Esophagus squamous epithelium (tissue), 5 donors: Measurements from ENCODE around the gene EEIG2. TPM values are rescaled to one million over a fixed set of nuclear protein-coding genes. Genes with fewer than 3 reads are reported as not detected.

Source experiments
- DNase-seq: peaks from one replicate; lab custom pipeline; 2025; lab: John Stamatoyannopoulos, UW
- H3K27ac ChIP-seq, 4 donors: fragments of 200-600 bp; sonication (generic); one replicate each; pipeline ENCODE4 v1.5.1; 2016 to 2019; ENCODE audit warnings: mild to moderate bottlenecking in 1 of 4
- H3K27me3 ChIP-seq, 4 donors: fragments of 200-600 bp; sonication (generic); 1 replicate in 3 of 4; 2 replicates in 1 of 4; pipeline versions ENCODE4 v1.5.1 to v1.6.0; 2017 to 2021; ENCODE audit warnings: antibody characterized with exemption in 1 of 4
- H3K36me3 ChIP-seq, 3 donors: fragments of 200-600 bp; sonication (generic); one replicate each; pipeline ENCODE4 v1.5.1; 2016 to 2019
- H3K4me1 ChIP-seq, 3 donors: fragments of 200-600 bp; sonication (generic); one replicate each; pipeline ENCODE4 v1.5.1; 2017 to 2019
- H3K4me3 ChIP-seq, 4 donors: fragments of 200-600 bp; sonication (generic); 1 replicate in 3 of 4; 2 replicates in 1 of 4; pipeline ENCODE4 v1.5.1; 2016 to 2019; ENCODE audit warnings: mild to moderate bottlenecking in 2 of 4, moderate library complexity in 1 of 4
- H3K9me3 ChIP-seq, 3 donors: fragments of 200-600 bp; sonication (generic); one replicate each; pipeline ENCODE4 v1.5.1; 2016 to 2019
- CTCF ChIP-seq, 6 experiments: fragments of 450-650 bp in 4 of 6; fragments of 200-600 bp in 2 of 6; sonication (generic) in 2 of 6; IDR thresholded peaks; one replicate each; pipeline ENCODE4 v1.5.1; 2016 to 2019; ENCODE audit warnings: antibody characterized with exemption in 6 of 6, mild to moderate bottlenecking in 4 of 6, moderate library complexity in 4 of 6
- POLR2A ChIP-seq, 4 donors: fragments of 450-650 bp; IDR thresholded peaks; one replicate each; pipeline ENCODE4 v1.6.1; 2017; ENCODE audit warnings: antibody characterized with exemption in 4 of 4, mild to moderate bottlenecking in 4 of 4, moderate library complexity in 3 of 4
- WGBS, 2 donors: methylation state at CpG; one replicate each; pipeline ENCODE4 v1.1.5; 2018; 5-methylcytosine and 5-hydroxymethylcytosine counted together
- intact Hi-C: fragments of 100-400 bp; cut with DNase I; formaldehyde crosslinking; loops from one replicate; pipeline ENCODE4 v1.15.0; 2022
- total RNA-seq, 4 donors: library from RNA; depleted of rRNA; stranded (reverse); fragments of >200 nt; gene quantifications; one replicate each; pipeline ENCODE4 v1.1.0, GENCODE V29; 2016
- donor health status: DM: yes; HTN: yes; CAD: no.

Gene EEIG2
- total RNA-seq, 4 donors from 2014 or later, result 3.9 to 9.7 (median 5.7) TPM

GRCh38 chr1:108551137-108551862 lies 8.6 kb upstream of the EEIG2 start:
- TF ChIP-seq POLR2A (IDR thresholded peaks at IDR 0.05), result no peak
- TF ChIP-seq CTCF (IDR thresholded peaks at IDR 0.05), result no peak
- Histone ChIP-seq H3K4me1 (no peaks in the 10 kb centered on the region), H3K4me3 (no peak overlapping the region), H3K36me3 (no peaks in the 10 kb centered on the region), H3K27me3 (peaks cover 0 to 11% (median 0%) of the 10 kb centered on the region in 4 donors), H3K9me3 (no peaks in the 10 kb centered on the region), H3K27ac (no peak overlapping the region)
- WGBS, 2 donors, result 78 to 92% methylated on average over 2 of the region's 2 CpGs
- DNase-seq, result no peak
- intact Hi-C loops, result no loop called here

DNA sequence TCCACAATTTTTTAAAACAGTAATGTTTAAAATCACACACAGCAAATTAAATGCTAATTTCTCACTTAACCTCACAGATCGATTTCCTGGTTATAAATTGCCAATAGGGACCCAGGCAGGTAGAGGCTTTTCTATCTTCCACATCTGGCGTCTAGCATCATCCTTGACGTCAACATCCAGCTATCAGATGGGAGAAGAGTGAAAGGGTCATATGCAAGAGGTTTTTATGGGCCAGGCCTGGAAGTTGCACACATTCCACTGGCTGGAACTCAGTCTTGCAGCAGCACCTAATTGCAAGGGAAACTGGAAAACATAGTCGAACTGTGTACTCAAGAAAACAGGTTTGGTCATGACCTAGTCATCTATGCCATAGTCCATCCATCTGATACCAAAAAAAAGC lies 6.0 kb upstream of the EEIG2 start:
- Histone ChIP-seq H3K36me3 (no peaks in the 10 kb centered on the region), H3K4me1 (no peaks in the 10 kb centered on the region), H3K27me3 (peaks cover 0 to 15% (median 0%) of the 10 kb centered on the region in 4 donors), H3K27ac (no peak overlapping the region), H3K9me3 (no peaks in the 10 kb centered on the region), H3K4me3 (no peak overlapping the region)
- DNase-seq, result no peak
- WGBS, 2 donors, result 78 to 82% methylated on average over 4 of the region's 4 CpGs
- intact Hi-C loops, result no loop called here
- TF ChIP-seq POLR2A (IDR thresholded peaks at IDR 0.05) (no peak), CTCF (IDR thresholded peaks at IDR 0.05) (no peak)

DNA sequence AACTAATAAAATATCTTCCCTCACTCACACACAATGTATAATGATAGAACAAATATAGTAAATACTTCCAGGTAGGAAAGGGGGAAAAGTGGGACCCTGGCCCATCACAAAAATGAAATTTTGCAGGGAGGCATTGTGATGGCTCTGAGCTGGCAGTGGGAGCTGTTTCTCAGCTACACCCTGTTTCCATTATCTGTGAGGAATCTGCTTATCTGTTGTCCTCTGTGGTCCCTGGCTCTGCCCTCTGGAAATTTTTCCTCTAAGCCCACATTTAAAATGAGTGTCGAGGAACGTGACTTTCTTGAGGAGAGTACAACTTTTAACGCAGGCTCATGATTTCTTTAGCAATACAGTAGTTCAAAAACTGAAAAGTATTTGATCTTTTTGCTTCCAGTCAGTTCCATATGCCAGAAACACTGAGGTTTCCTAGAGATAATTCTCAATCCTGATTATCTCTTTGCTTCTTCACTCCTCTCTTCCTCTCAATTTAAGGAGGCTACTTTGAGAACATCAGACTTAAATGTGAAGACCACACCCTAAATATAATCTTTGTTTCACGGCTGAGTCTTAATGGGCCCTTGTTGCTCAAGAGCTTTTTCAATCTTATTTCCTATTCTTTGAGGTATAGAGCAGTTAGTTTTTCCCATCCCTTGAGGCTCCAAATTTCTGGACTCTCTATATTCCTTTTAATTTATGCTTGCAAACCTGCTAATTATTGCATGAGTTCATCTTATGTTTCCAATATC lies 5.0 kb upstream of the EEIG2 start:
- Histone ChIP-seq H3K4me1 (peaks cover 3 to 7% (median 6%) of the 10 kb centered on the region in 3 donors), H3K27me3 (peaks cover 0 to 15% (median 0%) of the 10 kb centered on the region in 4 donors), H3K9me3 (no peaks in the 10 kb centered on the region), H3K4me3 (no peak overlapping the region), H3K27ac (no peak overlapping the region), H3K36me3 (no peaks in the 10 kb centered on the region)
- intact Hi-C loops, result no loop called here
- no peak for DNase-seq
- WGBS, 2 donors, result 53 to 76% methylated on average over 4 of the region's 4 CpGs
- TF ChIP-seq POLR2A (IDR thresholded peaks at IDR 0.05) (no peak), CTCF (IDR thresholded peaks at IDR 0.05) (no peak)

- TF ChIP-seq POLR2A (IDR thresholded peaks at IDR 0.05), result no peak
- no peak for TF ChIP-seq CTCF (IDR thresholded peaks at IDR 0.05)
- Histone ChIP-seq H3K27me3 (peaks cover 0 to 15% (median 0%) of the 10 kb centered on the region in 4 donors), H3K4me1 (peaks cover 4 to 15% (median 12%) of the 10 kb centered on the region in 3 donors), H3K36me3 (no peaks in the 10 kb centered on the region), H3K4me3 (no peak overlapping the region), H3K9me3 (no peaks in the 10 kb centered on the region), H3K27ac (no peak overlapping the region)
- intact Hi-C loops, result no loop called here
- DNase-seq, result no peak
These were observed 3.8 kb upstream of the EEIG2 start for GRCh38 chr1:108556066-108556465.

- H3K27me3 ChIP-seq, result peaks cover 0 to 15% (median 0%) of the 10 kb centered on the region in 4 donors
- no peak for DNase-seq
- WGBS, 2 donors, result 74 to 86% methylated on average over 4 of the region's 4 CpGs
- H3K9me3 ChIP-seq, result no peaks in the 10 kb centered on the region
- H3K36me3 ChIP-seq, result no peaks in the 10 kb centered on the region
- TF ChIP-seq POLR2A (IDR thresholded peaks at IDR 0.05) (no peak), CTCF (IDR thresholded peaks at IDR 0.05) (no peak)
- H3K4me3 ChIP-seq, result no peak overlapping the region
- intact Hi-C loops, result no loop called here
- peak overlapping the region in 2 of 4 donors; percentile 27 to 47 for H3K27ac ChIP-seq
- peaks cover 8 to 19% (median 16%) of the 10 kb centered on the region in 3 donors for H3K4me1 ChIP-seq
These were observed 3.4 kb upstream of the EEIG2 start for GRCh38 chr1:108556499-108556898.
